ENCODE measurements around the gene ACSM2A. TPM values are rescaled to one million over a fixed set of nuclear protein-coding genes. Genes with fewer than 3 reads are reported as not detected.
A peak's percentile ranks its signal among the peaks of the same experiment; 100 is the strongest.

Gene ACSM2A
- total RNA-seq, 1 experiment from 2014 or later = not detected

DNA sequence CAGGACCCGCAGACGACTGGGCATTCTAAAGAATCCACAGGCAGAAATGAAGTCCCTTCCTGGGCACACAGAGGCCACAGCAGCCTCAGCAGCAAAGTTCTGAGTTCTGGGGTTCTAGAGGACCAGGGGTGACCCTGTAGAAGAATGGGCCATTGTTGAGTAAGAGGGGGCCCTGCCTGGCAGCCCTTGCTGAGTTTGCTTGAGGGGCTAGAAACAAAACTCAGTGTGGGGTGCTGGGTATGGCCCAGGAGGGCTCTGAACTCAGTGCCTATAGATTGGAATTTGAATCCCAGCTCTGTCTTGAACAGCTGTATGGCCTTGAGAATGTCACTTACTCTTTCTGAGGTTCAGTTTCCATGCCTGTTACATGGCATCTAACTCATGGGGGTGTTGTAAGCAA is 46.7 kb upstream of the ACSM2A start, which contains the start of gene PDILT:
PDILT (minus strand) TSS at position 101 of the 400 bp plus-strand sequence. CDS start 5,437 bp downstream, outside the sequence.
- Mint-ChIP-seq H3K36me3 (ENCODE audit: insufficient read depth in 1 of 3, low read depth in 3 of 3) (no peaks in the 10 kb centered on the region), H3K4me1 (peaks cover 2 to 10% of the 10 kb centered on the region in 2 experiments; a peak in 3 of 4 replicates), H3K27ac (no peak within 1 kb of the TSS), H3K27me3 (ENCODE audit: low read depth) (no peaks in the 10 kb centered on the region), H3K9me3 (no peaks in the 10 kb centered on the region), H3K4me3 (no peak within 1 kb of the TSS)
- no peak within 1 kb of the TSS for H3K23ac ChIP-seq (ENCODE audit: insufficient read length, low read depth, low read length)
- H3K14ac ChIP-seq (ENCODE audit: insufficient read depth, low read length) = no peak within 1 kb of the TSS
- no peak within 1 kb of the TSS for H3K9ac ChIP-seq (ENCODE audit: extremely low read depth, insufficient read length, low read length)
- DNase-seq = no peak
- H3K27me3 ChIP-seq (ENCODE audit: insufficient read depth, low read length) = no peaks in the 10 kb centered on the region
- H3K23me2 ChIP-seq (ENCODE audit: insufficient read length, low read depth, low read length, poor library complexity, severe bottlenecking) = no peaks in the 10 kb centered on the region
- no peak within 1 kb of the TSS for H3K18ac ChIP-seq (ENCODE audit: insufficient read length, low read depth, low read length)
- no peak within 1 kb of the TSS for H3K4me2 ChIP-seq (ENCODE audit: insufficient read depth, insufficient read length, low read length)
- H3K56ac ChIP-seq (ENCODE audit: insufficient read length, low read depth, low read length) = no peak within 1 kb of the TSS
- WGBS (ENCODE audit: extremely low coverage, insufficient read length, low lambda C conversion rate) = no CpG with 5 or more reads among the region's 2 CpGs
- no peak within 1 kb of the TSS for H2BK5ac ChIP-seq (ENCODE audit: insufficient read length, low read length)
- H2BK120ac ChIP-seq (ENCODE audit: low read depth, low read length, poor library complexity, severe bottlenecking) = peak within 1 kb of the TSS; percentile 36
- no peaks in the 10 kb centered on the region for H3K79me1 ChIP-seq (ENCODE audit: insufficient read depth, low read depth, low read length, poor library complexity, severe bottlenecking)
- H4K5ac ChIP-seq (ENCODE audit: insufficient read length, low read depth, low read length) = no peak within 1 kb of the TSS
- no peak within 1 kb of the TSS for H2BK12ac ChIP-seq (ENCODE audit: insufficient read length, low read depth, low read length)
- no peaks in the 10 kb centered on the region for H3K9me3 ChIP-seq (ENCODE audit: control insufficient read depth, low read depth, low read length)
- no peak within 1 kb of the TSS for H4K91ac ChIP-seq (ENCODE audit: insufficient read length, low read depth, low read length)
- no peak within 1 kb of the TSS for H3K27ac ChIP-seq (ENCODE audit: insufficient read length, low read depth, low read length)
- TF ChIP-seq CTCF (conservative IDR thresholded peaks at IDR 0.05) = no peak
- no peak within 1 kb of the TSS for H2BK15ac ChIP-seq (ENCODE audit: low read depth, low read length)
- H4K20me1 ChIP-seq (ENCODE audit: control insufficient read depth, insufficient read depth, insufficient read length) = no peaks in the 10 kb centered on the region
- H2BK20ac ChIP-seq (ENCODE audit: low read depth, low read length, poor library complexity, severe bottlenecking) = no peak within 1 kb of the TSS
- no peak within 1 kb of the TSS for H2AFZ ChIP-seq (ENCODE audit: low read length)
- H4K8ac ChIP-seq (replicated peaks; ENCODE audit: insufficient read length, low read depth, low read length) = no peak within 1 kb of the TSS
- H3K4ac ChIP-seq (ENCODE audit: low read depth, low read length) = no peak within 1 kb of the TSS
- H3T11ph ChIP-seq (ENCODE audit: low read length) = no peak within 1 kb of the TSS
- no peaks in the 10 kb centered on the region for H3K79me2 ChIP-seq (ENCODE audit: insufficient read depth, low read length)
- no peaks in the 10 kb centered on the region; the same call in 1 of the 2 replicates for H3K4me1 ChIP-seq (ENCODE audit: insufficient read depth, low read length)
- H2AK5ac ChIP-seq (ENCODE audit: insufficient read length, low read length) = no peak within 1 kb of the TSS
